Embryonic facial prominence (tissue), 1 donor: ENCODE results near the gene APOA1.
A peak's percentile ranks its signal among the peaks of the same experiment; 100 is the strongest.

ENCODE experiments used
- DNase-seq: peaks from one replicate; pipeline ENCODE4 v3.0.0-alpha.2; 2016; ENCODE audit errors: extremely low spot score

APOA1 gene

DNA sequence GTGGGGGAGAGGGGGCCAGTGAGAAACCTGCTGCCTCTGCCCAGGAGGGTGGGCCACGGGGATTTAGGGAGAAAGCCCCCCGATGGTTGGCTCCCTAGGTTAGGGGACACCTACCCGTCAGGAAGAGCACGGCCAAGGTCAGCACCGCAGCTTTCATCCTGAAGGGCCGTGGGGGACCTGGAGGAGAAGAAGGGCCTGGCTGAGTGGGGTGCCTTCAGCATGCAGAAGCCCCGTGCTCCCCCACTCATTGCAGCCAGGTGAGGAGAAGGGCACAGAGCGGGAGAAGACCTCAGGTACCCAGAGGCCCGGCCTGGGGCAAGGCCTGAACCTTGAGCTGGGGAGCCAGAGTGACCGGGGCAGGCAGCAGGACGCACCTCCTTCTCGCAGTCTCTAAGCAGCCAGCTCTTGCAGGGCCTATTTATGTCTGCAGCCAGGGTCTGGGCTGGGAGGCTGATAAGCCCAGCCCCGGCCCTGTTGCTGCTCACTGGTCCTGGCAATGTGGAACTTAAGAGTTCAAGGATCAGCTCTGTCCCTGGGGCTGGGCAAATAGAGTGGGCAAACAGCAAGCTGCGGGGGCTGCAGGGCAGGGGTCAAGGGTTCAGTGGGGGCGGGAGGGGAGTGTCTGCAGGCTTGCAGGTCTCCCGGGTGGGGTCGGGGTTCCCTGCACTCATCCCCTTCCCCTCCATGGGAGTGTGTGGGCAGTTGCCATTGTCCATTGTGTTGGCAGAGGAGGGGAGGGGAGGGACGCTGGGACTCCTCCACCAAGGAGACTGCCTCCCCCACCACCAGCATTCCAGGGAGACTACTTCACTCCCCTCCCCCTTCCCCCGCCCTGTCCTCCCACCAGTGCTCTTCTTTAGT lies at the start of gene APOA1:
Gene APOA1, minus strand, starts transcription at position 392 of the 861 bp plus-strand sequence. Its CDS starts 235 bp downstream, at position 157.
- DNase-seq: no peak

DNA sequence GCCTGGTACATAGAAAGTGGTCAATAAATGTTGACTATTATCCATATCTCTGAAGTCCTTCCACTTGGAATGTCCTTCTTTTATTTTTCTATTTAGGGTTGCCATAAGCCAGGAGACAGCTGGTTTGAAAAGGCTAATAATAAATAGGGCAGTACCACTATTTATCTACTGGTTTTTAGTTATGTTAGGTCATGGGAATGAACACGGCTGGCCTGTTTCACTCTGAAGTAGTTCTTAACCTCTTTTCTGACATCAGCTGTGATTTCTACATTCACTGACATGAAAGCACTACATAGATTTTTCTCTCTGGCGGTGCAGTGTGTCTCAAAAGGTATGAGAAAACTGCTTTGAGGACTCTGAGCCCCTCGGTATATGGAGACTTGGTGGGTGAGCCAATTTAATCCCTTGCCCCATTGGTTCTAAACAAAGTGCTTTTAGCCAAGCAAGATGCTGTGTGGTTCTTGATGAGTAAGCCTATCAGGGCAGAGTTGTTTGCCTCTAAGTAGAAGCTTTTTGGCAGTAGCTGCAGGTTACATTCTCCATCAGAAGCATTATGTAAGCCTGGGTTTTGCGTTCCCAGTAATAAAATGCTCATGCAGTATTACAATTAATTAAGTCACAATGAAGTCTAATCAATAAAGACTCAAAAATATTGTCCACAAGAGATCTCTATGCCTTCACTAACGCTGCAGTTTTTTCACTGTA lies 48.7 kb upstream of the APOA1 start:
- no peak for DNase-seq

DNA sequence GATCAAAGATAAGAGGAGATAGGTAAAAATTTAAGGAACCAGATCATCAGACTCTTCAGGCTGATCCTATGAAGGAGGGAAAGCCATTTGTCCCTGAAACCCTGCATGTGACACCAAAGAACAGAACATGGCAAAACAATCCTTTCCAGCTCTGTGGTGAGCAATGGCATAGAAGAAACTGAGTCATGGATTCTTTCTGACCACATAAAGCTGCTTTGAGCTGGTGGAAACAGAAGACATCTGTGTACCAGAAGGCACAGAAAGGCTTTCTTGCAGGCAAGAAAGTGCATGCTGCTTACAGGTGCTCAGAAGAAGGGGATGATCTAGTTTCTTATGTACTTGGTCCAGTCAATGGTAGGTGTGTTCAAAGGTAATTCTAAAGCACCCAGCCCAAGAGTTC lies 45.0 kb upstream of the APOA1 start:
- DNase-seq: no peak

DNA sequence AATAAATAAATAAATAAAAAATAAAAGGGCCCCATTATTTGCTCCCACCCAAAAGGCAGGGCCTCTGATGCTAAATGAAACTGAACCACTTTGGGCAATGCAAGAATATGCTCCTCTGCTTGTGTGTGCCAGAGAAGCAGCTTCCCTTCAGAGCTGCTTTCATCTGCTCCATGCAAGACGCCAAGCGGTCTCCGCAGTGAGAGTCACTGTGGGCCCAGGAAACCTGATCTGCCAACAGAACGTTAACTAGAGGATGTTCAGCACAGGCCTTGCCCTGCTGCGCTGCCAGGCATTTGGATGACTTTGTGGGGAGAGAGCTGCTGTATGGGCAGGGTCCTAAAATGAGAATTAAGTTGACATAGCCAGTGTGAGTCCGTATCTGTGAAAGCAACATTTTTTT lies 43.7 kb upstream of the APOA1 start:
- DNase-seq: no peak

DNA sequence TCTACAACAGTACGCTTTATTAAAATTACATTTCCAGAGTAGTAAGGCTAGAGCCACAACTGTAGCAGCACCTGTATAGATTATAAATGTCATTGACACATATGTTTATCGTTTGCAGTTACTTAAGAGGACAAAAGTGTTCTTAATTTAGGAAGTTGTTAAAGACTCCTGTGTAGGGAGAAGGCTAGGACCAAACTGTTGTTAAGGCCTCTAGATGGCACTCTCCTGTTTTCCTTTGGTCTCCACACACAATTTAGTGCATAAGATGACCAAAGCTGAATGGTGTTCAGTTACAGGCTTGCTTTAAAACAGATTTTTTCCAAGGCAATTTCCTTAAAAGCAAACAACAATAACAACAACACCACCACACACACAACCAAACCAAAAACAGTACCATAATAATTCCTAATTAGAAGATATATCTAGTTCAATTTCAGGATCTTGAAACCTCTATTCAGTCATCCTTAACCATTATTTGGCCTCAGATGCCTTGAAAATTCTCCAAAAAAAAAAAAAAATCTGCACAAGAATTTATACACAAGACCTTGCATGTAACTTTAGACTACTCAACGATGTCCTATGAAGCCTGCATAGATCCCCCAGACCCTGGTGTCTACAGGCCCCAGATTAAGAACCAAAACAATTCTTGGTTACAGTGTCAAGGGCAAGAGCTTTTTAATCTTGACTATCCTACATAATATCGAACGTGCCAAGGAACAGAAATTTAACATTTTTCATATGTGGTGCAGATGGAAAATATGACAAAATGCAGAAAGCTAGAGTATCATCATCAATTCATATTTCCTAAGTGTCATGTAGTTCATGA lies 42.6 kb upstream of the APOA1 start:
- peak; percentile 73 for DNase-seq

DNA sequence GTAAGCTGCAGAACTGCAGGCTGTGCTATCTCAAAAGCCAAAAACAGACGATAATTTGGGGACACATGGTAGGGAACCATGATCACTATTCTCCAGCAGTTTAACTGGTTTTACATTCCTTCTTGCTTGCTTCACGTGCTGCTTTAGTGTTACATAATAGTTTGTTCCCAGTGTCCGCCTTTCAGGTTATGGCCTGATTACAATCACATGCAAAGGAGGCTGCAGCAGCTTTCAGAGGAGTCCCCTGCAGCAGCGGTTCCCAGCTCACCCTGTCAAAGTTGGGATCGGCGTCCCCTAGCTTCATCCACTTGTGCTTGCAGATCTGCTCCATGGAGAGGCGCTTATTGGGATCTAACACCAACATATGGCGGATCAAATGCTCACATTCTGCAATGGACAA lies 39.2 kb upstream of the APOA1 start:
- DNase-seq: no peak

DNA sequence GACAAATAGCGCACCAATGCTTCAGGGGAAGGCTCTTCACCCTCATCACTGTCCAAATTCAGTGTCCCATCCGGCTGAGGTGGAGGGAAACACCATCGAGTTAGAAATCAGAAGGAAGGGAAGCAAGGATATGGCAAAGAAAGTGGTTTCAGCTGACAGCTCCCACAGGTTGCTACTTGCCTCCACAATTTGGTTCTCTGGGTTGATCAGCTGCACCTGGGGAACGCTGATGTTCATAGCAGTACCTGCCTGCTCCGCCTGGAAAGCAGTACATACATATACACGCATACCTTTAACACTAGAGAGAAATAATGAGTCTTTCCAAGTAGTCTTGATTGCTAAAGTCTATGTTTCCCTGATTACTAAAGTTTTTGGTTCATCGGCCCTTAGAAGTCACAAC lies 37.8 kb upstream of the APOA1 start:
- DNase-seq: no peak

DNA sequence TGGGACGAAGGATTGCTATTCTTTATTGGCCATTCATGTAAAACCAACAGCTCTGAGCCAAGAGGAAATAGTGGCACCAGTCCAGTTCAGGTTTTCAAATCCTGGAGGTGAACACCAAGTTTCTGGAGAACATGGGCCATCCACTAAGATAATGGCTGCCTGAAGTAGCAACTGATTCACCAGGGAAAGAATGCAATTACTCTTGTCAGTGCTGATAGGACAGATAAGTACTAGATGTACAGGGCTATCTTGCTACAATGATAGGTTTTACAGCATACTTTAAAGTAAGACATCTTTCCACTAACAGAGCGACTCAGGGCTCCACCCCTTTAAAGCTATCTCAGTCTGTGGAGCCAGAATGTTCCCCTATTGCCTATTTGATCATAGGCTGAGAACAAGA lies 36.8 kb upstream of the APOA1 start:
- DNase-seq: no peak

DNA sequence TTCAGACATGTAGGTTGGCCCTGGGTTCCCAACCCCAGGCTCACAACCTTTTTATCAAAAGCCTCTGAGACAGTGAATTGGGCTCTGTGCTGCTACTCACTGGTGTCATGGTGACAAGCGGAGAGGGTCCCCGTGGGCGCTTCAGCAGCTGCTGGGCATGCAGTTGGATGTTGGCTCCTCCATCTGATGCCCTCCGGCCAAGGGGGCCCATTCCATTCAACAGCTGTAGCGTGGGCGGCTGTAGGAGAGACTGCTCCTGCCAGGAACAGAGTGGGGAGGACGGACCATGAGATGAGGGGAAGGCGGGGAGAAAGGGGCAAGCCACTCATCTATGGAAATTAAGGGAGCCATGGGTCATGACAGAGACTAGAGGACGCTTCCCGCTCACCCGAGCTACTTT lies 36.0 kb upstream of the APOA1 start:
- no peak for DNase-seq

DNA sequence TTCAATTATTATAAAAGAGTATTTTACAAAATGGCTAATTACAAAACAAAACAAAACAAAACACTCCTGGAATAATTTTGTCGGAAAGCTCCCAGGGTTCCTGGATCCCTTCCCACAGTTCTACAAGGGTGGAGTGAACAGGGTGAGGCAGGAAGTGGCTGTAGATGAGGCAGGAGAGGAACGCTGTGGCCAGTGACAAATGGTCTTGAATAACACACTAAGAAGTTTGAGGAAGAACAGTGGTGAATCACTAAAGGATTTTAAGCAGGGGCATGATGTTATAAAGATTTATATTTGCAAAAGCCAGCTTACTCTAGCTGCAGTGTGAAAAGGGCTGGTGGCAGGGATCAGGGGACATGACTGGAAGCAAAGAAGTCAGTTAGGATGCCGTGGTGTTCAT lies 33.8 kb upstream of the APOA1 start:
- no peak for DNase-seq

DNA sequence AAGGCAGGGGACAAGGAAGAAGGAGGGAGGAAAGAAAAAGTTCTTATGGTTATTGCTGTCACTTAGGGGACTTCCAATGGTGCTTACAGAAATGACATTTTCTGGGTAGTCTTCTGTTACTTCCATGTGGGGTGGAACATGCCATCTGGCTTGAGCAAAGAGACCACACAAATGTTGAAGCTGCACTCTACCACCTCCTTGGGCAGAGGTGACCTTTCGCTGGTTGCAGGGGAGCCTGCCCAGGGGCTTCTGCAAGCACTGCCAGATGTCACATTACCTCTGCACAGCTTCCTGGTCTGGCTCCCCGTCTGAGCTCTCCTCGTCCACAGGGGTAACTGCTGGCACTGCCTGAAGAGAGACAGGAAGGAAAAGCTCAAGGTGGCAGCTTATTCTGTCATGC lies 32.6 kb upstream of the APOA1 start:
- DNase-seq: no peak

DNA sequence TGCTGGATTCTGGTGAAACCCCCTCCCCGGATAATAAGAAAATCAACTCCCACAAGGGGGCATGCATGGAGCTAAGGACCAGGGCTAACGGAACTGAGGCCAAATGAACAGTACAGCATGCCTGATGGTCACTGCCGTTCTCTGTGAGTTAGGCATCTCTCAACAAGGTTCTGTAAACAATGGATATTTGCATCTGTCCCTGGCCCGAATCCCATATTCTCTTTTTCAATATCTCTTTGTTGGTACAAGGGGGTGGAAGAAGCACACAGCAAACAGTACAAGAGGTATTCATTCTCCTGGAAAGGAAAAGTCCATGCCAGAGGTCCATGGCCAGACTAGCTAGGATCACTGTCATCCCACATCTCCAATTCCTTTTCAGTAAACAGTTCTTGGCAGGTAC lies 32.2 kb upstream of the APOA1 start:
- DNase-seq: no peak

DNA sequence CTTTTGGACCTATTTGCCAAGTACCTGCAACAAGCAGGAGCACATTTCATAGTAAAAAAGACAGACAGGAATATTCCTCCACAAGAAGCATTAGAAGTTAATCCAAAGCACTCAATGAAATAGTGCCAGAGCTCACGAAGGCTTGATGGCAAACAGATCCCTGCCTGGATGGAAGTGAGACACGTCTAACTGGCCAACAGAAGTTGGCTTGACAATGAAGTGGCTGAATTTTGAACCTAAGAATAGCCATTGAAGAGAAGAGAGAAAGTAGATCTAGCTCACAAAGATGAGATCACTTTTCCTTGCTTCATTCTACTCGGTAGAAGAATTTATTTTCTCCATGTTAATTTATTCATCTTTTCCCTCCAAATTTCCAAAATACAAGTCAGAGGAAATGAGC lies 30.6 kb upstream of the APOA1 start:
- no peak for DNase-seq

DNA sequence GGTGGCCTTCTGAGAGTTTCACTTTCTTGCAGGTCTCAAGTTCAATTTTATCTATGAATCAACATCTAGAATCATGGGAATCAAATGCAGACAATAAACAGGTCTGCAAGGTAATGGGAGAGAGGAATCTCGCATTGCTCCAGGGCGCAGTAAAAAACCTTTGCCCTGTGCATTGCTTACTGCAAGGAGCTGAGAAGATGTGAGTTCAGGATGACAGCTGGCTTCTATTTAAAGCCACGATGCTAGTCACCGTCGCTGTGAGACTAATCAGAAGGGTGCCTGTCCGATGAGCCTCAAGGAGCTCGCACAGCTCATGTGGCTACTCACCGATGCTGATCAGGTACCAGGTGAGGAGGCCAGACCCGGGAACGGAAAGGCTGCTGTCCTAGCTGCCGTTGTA lies 30.2 kb upstream of the APOA1 start:
- no peak for DNase-seq

DNA sequence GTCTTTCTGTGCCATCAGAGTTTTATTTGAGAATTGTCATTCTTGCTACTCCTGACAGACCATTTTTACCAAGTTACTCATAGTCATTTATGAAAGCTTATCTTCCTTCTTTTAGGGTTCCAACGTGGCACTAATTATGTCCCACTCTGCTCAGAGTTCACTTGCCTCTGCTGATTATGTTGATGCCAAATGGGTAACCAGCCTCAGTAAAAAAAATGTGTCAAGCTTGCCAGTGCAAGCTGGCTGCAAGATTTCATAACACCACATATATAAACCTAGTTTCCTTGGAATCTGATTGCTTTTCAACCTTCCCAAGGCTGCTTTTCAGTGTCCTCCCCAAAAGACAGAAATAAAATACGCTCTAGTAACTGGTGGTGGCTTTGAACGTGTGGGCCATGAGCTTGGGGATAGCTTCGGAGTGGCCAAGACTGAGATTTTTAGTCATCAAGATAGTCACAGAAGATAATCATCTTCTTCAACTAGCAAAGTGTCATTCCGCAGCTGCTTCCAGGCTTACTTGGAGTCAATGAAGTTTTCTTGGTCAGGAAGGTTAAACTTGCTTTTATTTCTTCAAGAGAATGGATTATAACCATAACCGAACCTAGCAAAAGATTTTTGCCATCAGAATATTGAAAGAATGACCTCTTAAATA lies 29.5 kb upstream of the APOA1 start:
- no peak for DNase-seq

DNA sequence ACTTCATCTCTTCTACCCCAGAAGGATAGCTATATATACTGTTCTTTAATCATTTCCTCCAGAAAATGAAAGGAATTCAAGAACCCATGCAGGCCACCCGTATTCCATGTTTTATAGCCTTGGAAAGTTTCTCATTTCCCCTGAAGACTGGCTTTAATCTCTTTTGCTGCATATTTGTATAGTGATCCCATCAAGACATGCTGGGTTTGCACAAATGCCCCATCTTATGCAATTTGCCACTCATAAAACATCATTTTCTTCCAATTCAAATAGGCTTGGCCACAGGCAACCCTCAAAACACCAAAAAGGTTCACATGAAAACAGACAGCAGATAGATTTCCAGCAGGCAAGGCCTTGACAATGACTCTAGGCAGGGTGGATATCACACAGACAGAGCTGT lies 28.3 kb upstream of the APOA1 start:
- no peak for DNase-seq

DNA sequence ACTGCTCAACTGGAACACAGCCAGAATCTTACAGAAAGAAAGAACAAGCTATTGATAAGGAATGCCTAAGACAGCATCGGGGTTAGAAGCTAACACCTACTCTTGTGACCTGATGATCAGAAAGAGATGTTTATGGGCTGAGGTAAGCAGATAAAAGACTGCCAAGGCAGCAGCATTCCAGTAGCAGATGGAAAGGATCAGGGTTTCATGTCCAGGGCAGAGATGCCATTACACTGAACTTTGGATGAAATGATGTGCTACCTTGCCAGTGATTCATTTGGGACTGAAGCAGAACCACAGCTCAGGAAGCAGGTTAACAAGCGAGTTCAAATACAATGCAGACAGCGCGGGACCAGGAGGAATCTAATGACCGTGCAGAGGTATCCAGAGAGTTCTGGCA lies 27.1 kb upstream of the APOA1 start:
- DNase-seq: no peak

DNA sequence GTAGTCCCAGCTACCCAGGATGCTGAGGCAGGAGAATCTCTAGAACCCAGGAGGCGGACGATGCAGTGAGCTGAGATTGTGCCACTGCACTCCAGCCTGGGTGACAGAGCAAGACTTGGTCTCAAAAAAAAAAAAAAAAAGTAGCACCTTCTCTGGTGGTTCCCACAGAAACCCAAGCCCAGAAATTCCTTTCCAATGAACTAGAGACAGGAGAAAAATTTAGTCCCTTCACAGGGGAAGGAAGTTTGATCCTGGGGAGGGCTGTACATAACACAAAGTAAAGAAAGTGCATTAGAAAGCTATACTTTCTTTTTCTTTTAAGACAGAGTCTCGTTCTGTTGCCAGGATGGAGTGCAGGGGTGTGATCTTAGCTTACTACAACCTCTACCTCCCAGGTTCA lies 25.5 kb upstream of the APOA1 start:
- DNase-seq: no peak

DNA sequence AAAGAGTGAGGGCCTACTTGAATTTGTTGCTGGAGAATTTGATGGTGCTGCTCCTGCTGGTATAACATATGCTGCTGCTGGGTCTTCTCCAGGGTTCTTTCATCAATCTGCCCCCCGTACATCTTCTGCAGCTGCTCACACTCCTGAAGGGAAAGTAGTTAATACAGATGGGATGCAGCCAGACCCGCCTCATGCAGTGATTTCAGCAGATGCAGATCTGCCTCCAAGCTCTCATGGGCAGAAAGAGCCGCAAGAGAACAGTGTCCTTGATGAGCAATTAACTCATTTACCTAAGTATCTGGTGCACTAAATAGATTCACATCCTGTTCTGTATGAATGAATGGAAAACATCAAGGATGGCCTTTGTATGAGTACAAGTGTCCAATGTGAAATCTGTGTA lies 24.8 kb upstream of the APOA1 start:
- no peak for DNase-seq

DNA sequence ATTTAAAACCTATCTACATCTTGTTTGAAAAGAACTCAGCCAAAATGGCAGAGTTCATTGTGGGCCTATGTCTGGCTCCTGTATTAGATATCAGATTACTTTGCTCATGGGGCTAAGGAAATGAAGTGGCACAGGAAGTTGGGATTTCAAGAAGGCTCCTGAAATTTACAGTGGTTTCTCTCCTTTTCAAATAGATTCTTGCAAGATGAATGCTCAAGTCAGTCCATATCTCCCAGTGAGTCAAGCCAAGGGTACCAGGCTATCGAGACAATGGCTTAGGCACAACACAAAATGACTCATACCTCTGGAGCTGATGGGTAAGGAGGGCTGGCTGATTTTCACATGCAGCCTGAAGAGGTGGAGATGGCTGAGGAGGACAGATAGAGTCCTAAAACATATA lies 24.1 kb upstream of the APOA1 start:
- DNase-seq: no peak

DNA sequence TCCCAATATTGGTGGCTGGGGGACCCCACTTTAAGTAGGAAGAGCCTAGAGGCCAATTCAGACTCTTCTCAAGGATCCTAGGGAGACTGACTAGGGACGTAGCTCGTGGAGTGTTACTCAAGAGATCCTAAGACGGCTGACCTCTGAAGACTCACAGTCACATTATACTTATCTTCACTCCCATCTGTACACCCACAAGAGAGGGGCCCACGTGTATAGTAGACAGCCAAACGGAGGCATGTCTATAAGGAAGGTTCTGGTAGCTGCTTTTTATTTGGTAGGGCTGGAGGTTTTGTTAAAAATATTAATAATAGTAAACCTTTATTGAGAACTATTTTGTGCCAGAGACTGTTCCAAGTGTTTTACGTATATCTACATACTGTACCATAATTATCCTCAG lies 22.9 kb upstream of the APOA1 start:
- no peak for DNase-seq

DNA sequence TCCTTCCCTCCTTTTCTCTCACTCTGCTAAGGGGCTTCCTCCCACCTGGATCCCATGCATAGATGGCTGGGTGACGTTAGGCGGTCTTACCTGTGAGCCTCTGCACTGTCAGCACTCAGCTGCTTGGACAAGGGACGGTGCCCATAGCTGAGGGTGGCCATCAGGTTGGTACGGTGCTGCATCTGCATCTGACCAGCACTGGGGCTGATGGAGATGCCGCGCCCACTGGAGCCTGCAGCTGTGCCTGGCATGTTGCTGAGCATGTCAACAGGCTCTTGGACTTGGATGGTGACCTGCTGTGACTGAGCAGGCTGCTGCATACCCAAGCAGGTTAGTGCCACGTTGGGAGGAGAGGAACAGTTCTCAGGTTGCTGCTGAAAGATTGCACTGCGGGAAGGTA lies 21.8 kb upstream of the APOA1 start:
- DNase-seq: no peak
